HG02973 (cell line): Measurements from ENCODE around the gene DRAXIN.
A peak's percentile ranks its signal among the peaks of the same experiment; 100 is the strongest.
"Not testable (repeated sequence)": the region's sequence is repeated elsewhere in the genome, so short reads cannot be mapped to it uniquely, and the experiment has no call there.

Source experiments
- ATAC-seq: cut with Tn5 transposase; IDR thresholded peaks from one replicate; pipeline ENCODE4 v1.9.1; 2021; ENCODE audit warnings: moderate library complexity; ENCODE audit not compliant: unreplicated experiment

DRAXIN gene

GRCh38 chr1:11691302-11691914 is at the start of gene DRAXIN:
Gene DRAXIN (plus strand): TSS chr1:11691710. CDS start chr1:11706259, 14,549 bp downstream.
- ATAC-seq, result no peak

- no peak for ATAC-seq
Measured at GRCh38 chr1:11641776-11642305, 49.7 kb upstream of the DRAXIN start.

GRCh38 chr1:11642418-11643017 is 49.0 kb upstream of the DRAXIN start:
- not testable (repeated sequence) for ATAC-seq

- ATAC-seq, result no peak
Measured at GRCh38 chr1:11643782-11644181, 47.7 kb upstream of the DRAXIN start.

- ATAC-seq, result no peak
Measured at GRCh38 chr1:11645270-11645669, 46.2 kb upstream of the DRAXIN start.

GRCh38 chr1:11645670-11646265 is 45.7 kb upstream of the DRAXIN start:
- no peak for ATAC-seq

- ATAC-seq, result no peak
Measured at GRCh38 chr1:11646317-11646716, 45.2 kb upstream of the DRAXIN start.

- no peak for ATAC-seq
Measured at GRCh38 chr1:11647333-11647732, 44.2 kb upstream of the DRAXIN start.

- ATAC-seq, result no peak
Measured at GRCh38 chr1:11648039-11648438, 43.5 kb upstream of the DRAXIN start.

- ATAC-seq, result no peak
Measured at GRCh38 chr1:11648732-11649158, 42.8 kb upstream of the DRAXIN start.

GRCh38 chr1:11649237-11649623 is 42.3 kb upstream of the DRAXIN start:
- no peak for ATAC-seq

GRCh38 chr1:11649624-11650330 is 41.7 kb upstream of the DRAXIN start:
- no peak for ATAC-seq

- no peak for ATAC-seq
Measured at GRCh38 chr1:11650331-11650991, 41.0 kb upstream of the DRAXIN start.

- no peak for ATAC-seq
Measured at GRCh38 chr1:11651017-11651416, 40.5 kb upstream of the DRAXIN start.

- ATAC-seq, result no peak
Measured at GRCh38 chr1:11652203-11652780, 39.2 kb upstream of the DRAXIN start.

GRCh38 chr1:11653101-11653860 is 38.2 kb upstream of the DRAXIN start:
- no peak for ATAC-seq

- ATAC-seq, result no peak
Measured at GRCh38 chr1:11653861-11654136, 37.7 kb upstream of the DRAXIN start.

GRCh38 chr1:11654137-11654938 is 37.2 kb upstream of the DRAXIN start, which contains the start of the genes FBXO2 and FBXO44:
Gene FBXO2 (minus strand): TSS chr1:11654429. CDS start chr1:11654340, 89 bp downstream.
Gene FBXO44 (plus strand): TSS chr1:11654877. CDS start chr1:11655836, 959 bp downstream.
- ATAC-seq, result peak; percentile 53
